Upper lobe of right lung (tissue), 1 donor: ENCODE data around the gene NFE2L3. TPM values are rescaled to one million over a fixed set of nuclear protein-coding genes. Genes with fewer than 3 reads are reported as not detected.

Source experiments
- ATAC-seq: fragments of 200-7000 bp; cut with Tn5 transposase; one replicate; pipeline ENCODE4 v1.9.1; 2020; ENCODE audit warnings: mild to moderate bottlenecking, moderate library complexity
- DNase-seq: peaks from one replicate; pipeline ENCODE4 v3.0.0-alpha.2; 2020
- H3K27ac ChIP-seq: fragments of 200-600 bp; one replicate; pipeline ENCODE4 v1.8.0; 2022
- H3K27me3 ChIP-seq: fragments of 200-600 bp; one replicate; pipeline ENCODE4 v1.8.0; 2022; ENCODE audit warnings: mild to moderate bottlenecking
- H3K36me3 ChIP-seq: fragments of 200-600 bp; one replicate; pipeline ENCODE4 v1.8.0; 2022
- H3K4me1 ChIP-seq: fragments of 200-600 bp; one replicate; pipeline ENCODE4 v1.8.0; 2022
- H3K4me3 ChIP-seq: fragments of 200-600 bp; one replicate; pipeline ENCODE4 v1.8.0; 2022; ENCODE audit warnings: mild to moderate bottlenecking
- H3K9me3 ChIP-seq: fragments of 200-600 bp; one replicate; pipeline ENCODE4 v1.8.0; 2022
- CTCF ChIP-seq: fragments of 200-600 bp; IDR thresholded peaks from one replicate; pipeline ENCODE4 v1.8.0; 2022; ENCODE audit warnings: antibody characterized with exemption
- intact Hi-C: fragments of 100-400 bp; cut with DNase I; formaldehyde crosslinking; loops from one replicate; pipeline ENCODE4 v1.11.0; 2022
- total RNA-seq: library from RNA; stranded (reverse); fragmentation: NEBNext Ultra II Directional; extraction: Animal tissue kit (Norgen Biotek cat#: 25700); gene quantifications from one replicate; pipeline ENCODE4 v1.2.1, GENCODE V29; 2021
- donor health status: DM: no; HTN: yes; CAD: no; lungs with severe emphysema.

NFE2L3 gene
- total RNA-seq, 1 donor from 2014 or later: 4.1 TPM

DNA sequence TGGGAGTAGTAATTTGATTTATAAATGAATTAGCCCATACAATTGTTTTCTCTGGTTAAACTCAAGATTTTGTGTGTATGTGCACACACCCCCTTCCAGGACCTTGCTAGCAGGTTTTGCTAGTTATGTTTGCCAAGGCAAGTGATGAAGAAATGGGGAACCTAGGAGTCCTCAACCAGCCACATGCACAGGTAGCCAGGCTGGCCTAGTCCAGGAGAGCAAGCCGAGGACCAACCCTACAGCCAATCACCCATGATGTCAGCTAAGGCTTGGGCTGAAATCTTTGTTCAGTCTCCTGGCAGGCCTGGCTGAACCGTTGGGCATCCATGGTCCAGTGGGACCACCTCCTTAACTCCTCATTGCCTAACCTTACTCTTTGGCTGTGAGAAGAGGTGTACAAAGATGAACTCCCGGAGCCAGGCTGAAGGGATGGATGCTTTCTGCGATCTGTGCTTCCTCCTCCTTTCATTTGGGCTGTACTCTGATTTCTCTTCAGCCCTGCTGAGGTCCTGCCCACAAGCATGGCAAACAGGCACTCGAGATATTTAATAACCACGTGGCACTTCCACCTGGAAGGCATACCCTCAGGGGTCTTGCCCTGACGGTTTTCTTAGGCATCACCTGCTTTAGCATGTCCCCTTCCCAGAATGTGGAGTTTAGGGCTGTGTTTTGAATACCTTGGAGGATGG, 26.4 kb downstream of the NFE2L3 start:
- no peak overlapping the region for H3K4me3 ChIP-seq
- no peak for TF ChIP-seq CTCF
- no peaks in the 10 kb centered on the region for H3K9me3 ChIP-seq
- peaks cover 11% of the 10 kb centered on the region for H3K4me1 ChIP-seq
- ATAC-seq (peak; percentile 51), DNase-seq (no peak)
- intact Hi-C loops: no loop called here
- no peak overlapping the region for H3K27ac ChIP-seq
- H3K36me3 ChIP-seq: no peaks in the 10 kb centered on the region
- H3K27me3 ChIP-seq: no peaks in the 10 kb centered on the region

GRCh38 chr7:26179422-26179821, 27.4 kb downstream of the NFE2L3 start:
- H3K4me3 ChIP-seq: no peak overlapping the region
- no peaks in the 10 kb centered on the region for H3K36me3 ChIP-seq
- peaks cover 14% of the 10 kb centered on the region for H3K4me1 ChIP-seq
- intact Hi-C loops: no loop called here
- no peaks in the 10 kb centered on the region for H3K9me3 ChIP-seq
- no peaks in the 10 kb centered on the region for H3K27me3 ChIP-seq
- no peak overlapping the region for H3K27ac ChIP-seq
- TF ChIP-seq CTCF: no peak
- ATAC-seq (no peak), DNase-seq (no peak)

DNA sequence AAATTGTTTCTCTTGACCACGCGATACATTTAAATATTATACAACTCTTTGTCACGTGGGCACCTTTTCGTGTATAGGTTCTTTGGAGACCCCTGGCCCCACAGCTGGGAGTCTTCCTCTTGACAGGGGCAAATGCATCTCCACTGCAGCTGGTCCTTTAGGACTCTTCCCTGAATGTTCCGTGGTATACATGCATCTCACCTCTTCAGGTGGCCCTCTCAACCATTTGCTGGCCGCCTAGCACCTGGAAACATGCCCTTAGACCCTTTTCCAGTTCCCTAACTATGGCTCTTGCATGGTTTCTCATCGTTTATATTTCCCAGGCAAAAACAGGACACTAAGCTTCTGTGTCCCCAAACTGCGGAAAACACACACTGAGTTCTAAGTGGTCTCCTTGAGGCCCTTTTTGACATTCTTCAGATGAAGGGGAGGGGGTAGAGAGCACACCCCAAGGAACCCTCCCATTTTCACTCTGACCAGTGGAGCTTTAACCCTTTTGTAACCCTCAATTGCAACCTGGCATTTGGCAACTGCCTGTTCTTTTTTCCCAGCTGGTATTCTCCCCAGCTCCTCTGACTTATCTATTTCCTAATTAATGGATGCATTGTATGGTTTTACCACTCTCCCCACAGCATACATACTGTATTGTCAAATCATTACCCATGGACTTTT, 28.0 kb downstream of the NFE2L3 start:
- no peak for TF ChIP-seq CTCF
- Histone ChIP-seq H3K36me3 (no peaks in the 10 kb centered on the region), H3K9me3 (no peaks in the 10 kb centered on the region), H3K27ac (no peak overlapping the region), H3K4me3 (no peak overlapping the region), H3K27me3 (no peaks in the 10 kb centered on the region), H3K4me1 (peaks cover 14% of the 10 kb centered on the region)
- ATAC-seq: peak; percentile 25
- no peak for DNase-seq
- intact Hi-C loops: no loop called here

DNA sequence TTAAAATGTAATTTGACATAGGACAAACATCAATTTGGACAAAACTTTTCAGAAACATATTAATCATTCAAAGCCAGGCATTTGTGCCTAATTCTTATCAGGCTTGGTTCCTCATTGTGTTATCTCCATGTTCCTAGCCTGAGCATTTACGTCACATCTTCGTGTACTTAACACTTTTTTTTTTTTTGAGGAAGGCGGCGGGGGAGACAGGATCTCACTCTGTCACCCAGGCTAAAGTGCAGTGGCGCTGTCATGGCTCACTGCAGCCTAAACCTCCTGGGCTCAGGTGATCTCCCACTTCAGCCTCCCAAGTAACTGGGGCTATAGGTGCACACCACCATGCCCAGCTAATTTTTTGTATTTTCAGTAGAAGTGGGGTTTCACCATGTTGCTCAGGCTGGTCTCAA, 28.8 kb downstream of the NFE2L3 start:
- TF ChIP-seq CTCF: no peak
- no peak overlapping the region for H3K4me3 ChIP-seq
- no peaks in the 10 kb centered on the region for H3K36me3 ChIP-seq
- no peaks in the 10 kb centered on the region for H3K9me3 ChIP-seq
- ATAC-seq (peak; percentile 49), DNase-seq (no peak)
- intact Hi-C loops: no loop called here
- no peak overlapping the region for H3K27ac ChIP-seq
- no peaks in the 10 kb centered on the region for H3K27me3 ChIP-seq
- peaks cover 14% of the 10 kb centered on the region for H3K4me1 ChIP-seq

- no peak for TF ChIP-seq CTCF
- Histone ChIP-seq H3K4me1 (peaks cover 19% of the 10 kb centered on the region), H3K27ac (no peak overlapping the region), H3K9me3 (no peaks in the 10 kb centered on the region), H3K4me3 (no peak overlapping the region), H3K27me3 (no peaks in the 10 kb centered on the region), H3K36me3 (no peaks in the 10 kb centered on the region)
- intact Hi-C loops: no loop called here
- DNase-seq (no peak), ATAC-seq (no peak)
Observed at GRCh38 chr7:26181474-26182227, 29.7 kb downstream of the NFE2L3 start.
